WTC11 (cell line): ENCODE data around the gene MAGEA8.

Source experiments
- TCF7 ChIP-seq: sonication (generic); formaldehyde crosslinking; IDR thresholded peaks from 2 replicates; pipeline ENCODE4 v1.8.0; 2022; ENCODE audit warnings: mild to moderate bottlenecking, low read depth, missing genetic modification reagents, moderate library complexity
- TEAD1 ChIP-seq: sonication (generic); formaldehyde crosslinking; IDR thresholded peaks from 2 replicates; pipeline ENCODE4 v1.8.0; 2022; ENCODE audit warnings: mild to moderate bottlenecking, missing genetic modification reagents
- TF ChIP-seq, protein P1 (sequence below): fragments of 200-600 bp; IDR thresholded peaks from 2 replicates; pipeline ENCODE4 v1.8.0; 2022; ENCODE audit warnings: antibody characterized with exemption

DNA sequence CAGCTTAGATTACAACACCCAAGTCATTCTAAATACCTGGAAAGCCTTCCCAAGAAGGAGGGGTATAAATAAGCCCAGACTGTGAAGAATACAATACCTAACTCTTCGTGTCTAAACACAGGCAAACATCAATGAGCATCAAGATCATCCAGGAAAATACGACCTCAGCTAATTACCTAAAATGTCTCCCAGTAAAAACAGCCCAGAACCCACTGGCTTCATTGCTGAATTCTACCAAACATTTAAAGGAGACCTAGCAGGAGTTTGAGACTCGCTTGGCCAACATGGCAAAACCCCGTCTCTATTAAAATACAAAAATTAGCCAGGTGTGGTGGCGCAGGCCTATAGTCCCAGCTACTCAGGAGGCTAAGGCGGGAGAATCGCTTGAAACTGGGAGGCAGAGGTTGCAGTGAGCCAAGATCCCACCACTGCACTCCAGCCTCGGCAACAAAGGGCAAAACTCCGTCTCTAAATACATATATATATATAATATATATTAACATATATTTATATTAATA lies 29.3 kb downstream of the MAGEA8 start:
- TF ChIP-seq, protein P1, sequence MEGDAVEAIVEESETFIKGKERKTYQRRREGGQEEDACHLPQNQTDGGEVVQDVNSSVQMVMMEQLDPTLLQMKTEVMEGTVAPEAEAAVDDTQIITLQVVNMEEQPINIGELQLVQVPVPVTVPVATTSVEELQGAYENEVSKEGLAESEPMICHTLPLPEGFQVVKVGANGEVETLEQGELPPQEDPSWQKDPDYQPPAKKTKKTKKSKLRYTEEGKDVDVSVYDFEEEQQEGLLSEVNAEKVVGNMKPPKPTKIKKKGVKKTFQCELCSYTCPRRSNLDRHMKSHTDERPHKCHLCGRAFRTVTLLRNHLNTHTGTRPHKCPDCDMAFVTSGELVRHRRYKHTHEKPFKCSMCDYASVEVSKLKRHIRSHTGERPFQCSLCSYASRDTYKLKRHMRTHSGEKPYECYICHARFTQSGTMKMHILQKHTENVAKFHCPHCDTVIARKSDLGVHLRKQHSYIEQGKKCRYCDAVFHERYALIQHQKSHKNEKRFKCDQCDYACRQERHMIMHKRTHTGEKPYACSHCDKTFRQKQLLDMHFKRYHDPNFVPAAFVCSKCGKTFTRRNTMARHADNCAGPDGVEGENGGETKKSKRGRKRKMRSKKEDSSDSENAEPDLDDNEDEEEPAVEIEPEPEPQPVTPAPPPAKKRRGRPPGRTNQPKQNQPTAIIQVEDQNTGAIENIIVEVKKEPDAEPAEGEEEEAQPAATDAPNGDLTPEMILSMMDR = no peak
- TF ChIP-seq TCF7 (CRISPR knock-in tag) = no peak
- TF ChIP-seq TEAD1 (CRISPR knock-in tag) = no peak
